GM21717 (cell line): ENCODE results near the gene CCL26.
"Not testable (repeated sequence)": the region's sequence is repeated elsewhere in the genome, so short reads cannot be mapped to it uniquely, and the experiment has no call there.

Experiments
- ATAC-seq: cut with Tn5 transposase; IDR thresholded peaks from one replicate; pipeline ENCODE4 v1.9.1; 2021; ENCODE audit warnings: mild to moderate bottlenecking, moderate library complexity; ENCODE audit not compliant: unreplicated experiment

The CCL26 gene

DNA sequence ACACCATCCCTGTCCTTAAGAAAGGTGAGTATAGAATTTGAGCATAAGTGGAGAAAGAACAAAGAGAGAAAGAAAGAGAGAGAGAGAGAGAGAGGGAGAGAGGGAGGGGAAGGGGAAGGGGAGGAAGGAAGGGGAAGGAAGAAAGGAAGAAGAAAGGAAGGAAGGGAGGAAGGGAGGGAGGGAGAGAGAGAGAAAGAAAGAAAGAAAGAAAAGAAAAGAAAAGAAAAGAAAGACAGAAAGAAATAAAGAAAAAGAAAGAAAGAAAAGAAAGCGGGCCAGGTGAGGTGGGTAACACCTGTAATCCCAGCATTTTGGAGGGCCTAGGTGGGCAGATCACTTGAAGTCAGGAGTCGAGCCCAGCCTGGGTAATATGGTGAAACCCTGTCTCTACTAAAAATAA, 21.7 kb upstream of the CCL26 start:
- no peak for ATAC-seq

DNA sequence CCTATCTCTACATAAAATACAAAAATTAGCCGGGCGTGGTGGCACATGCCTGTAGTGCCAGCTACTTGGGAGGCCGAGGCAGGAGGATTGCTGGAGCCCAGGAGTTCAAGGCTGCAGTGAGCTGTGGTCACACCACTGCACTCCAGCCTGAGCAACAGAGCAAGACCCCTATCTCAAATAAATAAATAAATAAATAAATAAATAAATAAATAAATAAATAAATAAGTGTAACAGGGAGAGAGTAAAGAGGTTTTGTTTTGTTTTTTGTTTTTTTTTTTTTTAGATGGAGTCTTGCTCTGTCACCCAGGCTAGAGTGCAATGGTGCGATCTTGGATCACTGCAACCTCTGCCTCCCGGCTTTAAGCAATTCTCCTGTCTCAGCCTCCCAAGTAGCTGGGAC, 20.6 kb upstream of the CCL26 start:
- not testable (repeated sequence) for ATAC-seq

DNA sequence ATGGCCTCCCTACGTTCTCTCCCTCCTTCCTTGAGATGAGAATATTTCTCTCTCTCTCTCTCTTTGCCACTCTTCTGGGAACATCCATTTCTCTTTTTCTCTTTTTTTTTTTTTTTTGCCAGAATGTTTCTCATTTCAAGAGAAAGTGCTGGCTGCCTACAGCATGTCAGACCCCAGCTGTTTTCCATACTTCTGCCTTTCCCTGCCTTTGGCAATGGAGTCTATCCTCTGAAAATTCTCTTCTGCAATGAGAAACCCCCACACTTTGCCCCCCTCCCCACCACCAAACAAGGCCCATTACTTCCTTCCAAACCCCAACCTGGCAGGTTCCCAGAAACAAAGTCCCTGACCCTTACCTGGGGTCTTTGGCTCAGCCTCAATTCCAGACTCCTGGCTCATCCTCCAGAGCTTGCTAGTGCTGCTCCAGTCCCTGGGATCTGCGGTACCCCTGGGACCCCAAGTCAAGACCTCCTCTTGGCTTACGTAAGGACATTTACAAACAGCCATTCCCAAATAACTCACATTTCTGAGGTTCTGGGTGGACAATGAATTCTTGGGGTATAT, 17.4 kb upstream of the CCL26 start:
- no peak for ATAC-seq

- ATAC-seq = not testable (repeated sequence)
Observed at GRCh38 chr7:75788154-75788847, 16.3 kb upstream of the CCL26 start.

DNA sequence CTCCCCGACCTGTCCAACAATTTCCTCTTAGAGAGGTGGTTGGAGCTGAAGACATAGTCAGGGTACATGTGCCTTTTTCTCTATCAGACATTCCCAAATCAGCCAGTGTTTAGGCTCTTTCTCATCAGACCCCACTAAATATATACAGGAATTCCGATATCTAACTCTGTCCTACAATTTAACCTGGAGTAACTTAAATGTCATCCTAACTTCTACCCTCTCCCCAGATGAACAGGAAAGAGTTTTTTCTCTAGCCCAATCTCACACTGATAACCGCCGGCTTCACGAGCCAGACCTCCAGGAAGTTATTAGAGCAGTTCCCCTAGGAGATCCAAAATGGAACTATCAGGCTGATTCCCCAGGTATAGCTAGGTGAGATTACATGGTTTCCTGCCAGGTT, 11.0 kb upstream of the CCL26 start:
- ATAC-seq = not testable (repeated sequence)

DNA sequence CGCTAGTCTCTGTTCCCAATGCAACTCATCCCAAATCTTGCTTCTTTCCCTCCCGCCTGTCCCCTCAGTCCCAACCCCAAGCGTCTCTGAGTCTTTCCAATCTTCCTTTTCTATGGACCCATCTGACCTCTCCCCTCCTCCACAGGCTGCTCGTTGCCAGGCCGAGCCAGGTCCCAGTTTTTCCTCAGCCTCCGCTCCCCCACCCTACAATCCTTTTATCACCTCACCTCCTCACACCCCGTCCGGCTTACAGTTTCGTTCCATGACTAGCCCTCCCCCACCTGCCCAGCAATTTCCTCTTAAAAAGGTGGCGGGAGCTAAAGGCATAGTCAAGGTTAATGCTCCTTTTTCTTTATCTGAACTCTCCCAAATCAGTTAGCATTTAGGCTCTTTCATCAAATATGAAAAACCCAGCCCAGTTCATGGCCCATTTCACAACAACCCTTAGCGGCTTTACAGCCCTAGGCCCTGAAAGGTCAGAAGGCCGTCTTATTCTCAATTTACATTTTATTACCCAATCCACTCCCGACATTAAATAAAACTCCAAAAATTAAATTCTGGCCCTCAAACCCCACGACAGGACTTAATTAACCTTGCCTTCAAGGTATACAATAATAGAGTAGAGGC, 8.7 kb upstream of the CCL26 start:
- ATAC-seq = not testable (repeated sequence)

DNA sequence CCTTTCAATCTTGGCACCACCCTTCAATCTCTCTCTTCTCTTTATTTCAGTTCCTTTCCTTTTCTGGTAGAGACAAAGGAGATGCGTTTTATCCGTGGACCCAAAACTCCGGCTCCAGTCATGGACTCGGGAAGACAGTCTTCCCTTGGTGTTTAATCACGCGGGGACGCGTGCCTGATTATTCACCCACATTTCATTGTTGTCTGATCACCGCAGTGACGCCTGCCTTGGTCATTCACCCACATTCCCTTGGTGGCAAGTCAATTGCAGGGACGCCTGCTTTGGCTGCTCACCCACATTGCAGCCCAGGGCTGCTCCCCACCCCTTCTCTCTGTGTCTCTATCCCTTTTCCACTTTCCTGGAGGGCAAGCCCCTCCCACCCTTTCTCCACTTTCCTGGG, 7.5 kb upstream of the CCL26 start:
- not testable (repeated sequence) for ATAC-seq

- not testable (repeated sequence) for ATAC-seq
Observed at GRCh38 chr7:75779035-75779434, 7.0 kb upstream of the CCL26 start.

GRCh38 chr7:75776295-75776971, 4.4 kb upstream of the CCL26 start:
- ATAC-seq = no peak

DNA sequence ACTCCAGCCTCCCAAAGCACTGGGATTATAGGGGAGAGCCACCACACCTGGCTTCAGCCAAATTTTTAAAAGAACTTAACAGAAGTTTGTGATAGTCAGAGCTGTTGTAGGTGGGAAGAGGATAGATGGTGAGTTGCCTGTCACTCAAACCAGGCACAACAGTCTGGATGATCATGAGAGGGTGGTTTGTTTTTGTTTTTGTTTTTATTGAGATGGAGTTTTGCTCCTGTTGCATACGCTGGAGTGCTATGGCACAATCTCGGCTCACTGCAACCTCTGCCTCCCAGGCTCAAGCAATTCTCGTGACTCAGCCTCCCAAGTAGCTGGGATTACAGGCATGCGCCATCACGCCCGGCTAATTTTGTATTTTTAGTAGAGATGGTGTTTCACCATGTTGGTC, 1.9 kb upstream of the CCL26 start:
- ATAC-seq = not testable (repeated sequence)

DNA sequence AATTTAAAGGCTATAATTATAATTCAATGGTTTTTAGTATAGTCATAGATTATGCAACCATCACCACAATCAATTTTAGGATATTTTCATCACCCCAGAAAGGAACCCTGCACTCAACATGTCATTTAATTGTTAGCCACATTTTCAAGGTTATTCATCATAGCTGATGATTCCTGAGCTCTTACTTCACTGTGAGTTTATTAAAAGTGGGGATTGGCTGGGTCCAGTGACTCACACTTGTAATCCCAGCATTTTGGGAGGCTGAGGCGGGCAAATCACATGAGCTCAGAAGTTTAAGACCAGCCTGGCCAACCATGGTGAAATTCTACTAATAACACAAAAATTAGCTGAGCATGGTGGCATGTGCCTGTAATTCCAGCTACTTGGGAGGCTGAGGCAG, 787 bp downstream of the CCL26 start:
- ATAC-seq = no peak

GRCh38 chr7:75762350-75762917, 9.6 kb downstream of the CCL26 start:
- ATAC-seq = no peak

GRCh38 chr7:75761801-75762200, 10.2 kb downstream of the CCL26 start:
- ATAC-seq = not testable (repeated sequence)

DNA sequence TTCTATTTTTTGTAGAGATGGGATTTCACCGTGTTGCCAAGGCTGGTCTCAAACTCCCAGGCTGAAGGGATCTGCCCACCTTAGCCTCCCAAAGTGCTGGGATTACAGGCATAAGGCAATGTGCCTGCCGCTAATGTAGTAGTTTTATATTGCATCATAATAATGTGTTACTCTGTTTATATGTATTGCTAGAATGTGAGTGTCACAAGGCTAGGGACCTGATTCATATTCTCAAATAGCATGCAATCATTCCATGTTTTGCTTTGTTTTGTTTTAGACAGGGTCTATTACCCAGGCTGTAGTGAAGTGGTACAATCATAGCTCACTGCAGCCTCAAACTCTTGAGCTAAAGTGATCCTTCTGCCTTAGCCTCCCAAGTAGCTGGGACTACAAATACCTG, 13.5 kb downstream of the CCL26 start:
- ATAC-seq = no peak

DNA sequence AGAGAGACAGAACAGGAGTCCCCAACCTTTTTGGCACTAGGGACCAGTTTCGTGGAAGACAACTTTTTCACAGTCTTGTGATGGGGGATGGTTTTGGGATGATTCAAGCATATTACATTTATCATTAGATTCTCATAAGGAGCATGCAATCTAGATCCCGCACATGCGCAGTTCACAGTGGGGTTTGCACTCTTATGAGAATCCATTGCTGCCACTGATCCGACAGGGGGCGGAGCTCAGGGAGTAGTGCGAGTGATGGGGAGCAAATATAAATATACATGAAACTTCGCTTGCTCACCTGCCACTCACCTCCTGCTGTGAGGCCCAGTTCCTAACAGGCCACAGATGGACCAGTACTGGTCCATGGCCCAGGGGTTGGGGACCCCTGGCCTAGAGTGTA, 14.2 kb downstream of the CCL26 start:
- no peak for ATAC-seq

DNA sequence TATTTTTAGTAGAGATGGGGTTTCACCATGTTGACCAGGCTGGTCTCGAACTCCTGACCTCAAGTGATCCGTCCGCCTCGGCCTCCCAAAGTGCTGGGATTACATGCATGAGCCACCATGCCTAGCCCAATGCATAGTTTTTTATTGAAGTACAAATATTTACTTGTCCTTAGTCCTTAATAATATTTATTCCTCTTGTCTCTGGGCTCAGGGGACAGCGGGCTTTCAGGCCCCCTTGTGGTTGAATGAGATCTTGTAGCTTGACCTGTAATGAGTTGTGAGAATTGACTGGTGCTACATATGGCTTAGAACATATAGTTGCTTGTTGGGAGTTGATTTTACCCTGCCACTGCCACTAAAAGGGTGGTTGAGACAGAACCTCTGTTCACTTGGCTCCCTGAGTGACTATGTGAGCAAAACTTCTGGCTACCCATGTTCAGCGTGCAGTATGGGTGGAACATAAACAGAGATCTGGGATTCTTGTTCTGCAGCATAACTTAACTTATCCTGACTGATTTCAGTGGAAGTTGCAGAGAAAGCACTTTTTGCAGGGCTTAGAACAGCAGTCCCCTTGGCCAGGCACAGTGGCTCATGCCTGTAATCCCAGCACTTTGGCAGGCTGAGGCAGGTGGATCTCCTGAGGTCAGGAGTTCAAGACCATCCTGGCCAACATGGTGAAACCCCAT, 14.9 kb downstream of the CCL26 start:
- no peak for ATAC-seq

- ATAC-seq = no peak
Observed at GRCh38 chr7:75756206-75756990, 15.6 kb downstream of the CCL26 start.

GRCh38 chr7:75743455-75743859, 28.6 kb downstream of the CCL26 start:
- no peak for ATAC-seq

DNA sequence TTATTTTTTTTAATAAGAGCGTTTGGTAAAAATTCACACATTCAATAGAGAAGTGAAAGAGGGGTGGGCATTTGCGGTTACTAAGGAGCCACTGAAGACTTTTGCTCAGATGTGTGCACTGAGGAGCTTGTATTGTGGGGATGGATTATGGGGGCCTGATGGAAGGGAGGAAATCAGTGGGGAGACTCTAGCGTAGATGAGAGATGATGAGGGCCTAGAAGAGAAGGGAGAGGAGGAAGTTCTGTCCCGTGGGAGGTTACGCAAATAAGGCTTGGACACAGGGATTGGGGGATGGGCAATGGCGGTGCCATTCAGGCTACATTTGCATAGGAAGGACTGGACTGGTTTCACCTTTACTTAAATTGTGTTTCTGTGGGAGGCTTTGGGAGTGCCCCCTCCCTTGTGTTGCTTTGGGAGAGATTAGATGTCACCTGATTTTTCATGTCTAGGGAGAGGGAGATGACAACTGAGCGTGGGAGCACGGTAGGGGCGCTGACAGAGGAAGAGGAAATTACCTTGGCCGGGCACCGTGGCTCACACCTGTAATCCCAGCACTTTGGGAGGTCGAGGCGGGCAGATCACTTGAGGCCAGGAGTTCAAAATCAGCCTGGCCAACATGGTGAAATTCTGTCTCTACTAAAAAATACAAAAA, 31.0 kb downstream of the CCL26 start:
- no peak for ATAC-seq
